Bronchial epithelial cell (primary cell): ENCODE data around the gene C1orf232. TPM values are rescaled to one million over a fixed set of nuclear protein-coding genes. Genes with fewer than 3 reads are reported as not detected.

Source experiments
- DNase-seq: peaks from one replicate; pipeline ENCODE4 v3.0.0-alpha.2; 2010; ENCODE audit warnings: low read depth
- FAIRE-seq: peaks from 2 replicates; lab custom pipeline; 2011; peaks lifted over from hg19 to GRCh38; lab: Jason Lieb, UNC
- H3K27me3 ChIP-seq: 2 replicates; pipeline ENCODE4 v1.5.1; 2011; ENCODE audit warnings: low read length; ENCODE audit not compliant: control insufficient read depth, insufficient read depth
- H3K36me3 ChIP-seq: 2 replicates; pipeline ENCODE4 v1.5.1; 2011; ENCODE audit warnings: low read length; ENCODE audit not compliant: control insufficient read depth, insufficient read depth
- H3K4me3 ChIP-seq: 2 replicates; pipeline ENCODE4 v1.5.1; 2011; ENCODE audit warnings: mild to moderate bottlenecking, low read depth, low read length, control low read depth
- CTCF ChIP-seq: IDR thresholded peaks from 2 replicates; pipeline ENCODE4 v1.5.1; 2011; ENCODE audit warnings: mild to moderate bottlenecking, moderate library complexity, low read length, control low read depth, inconsistent platforms; ENCODE audit not compliant: insufficient read depth, severe bottlenecking
- total RNA-seq: library from RNA; depleted of rRNA; stranded (reverse); fragments of >200 nt; gene quantifications from 2 replicates; pipeline ENCODE4 v1.2.1, GENCODE V29; 2014

C1orf232 gene
- total RNA-seq, 1 donor from 2014 or later, result not detected

DNA sequence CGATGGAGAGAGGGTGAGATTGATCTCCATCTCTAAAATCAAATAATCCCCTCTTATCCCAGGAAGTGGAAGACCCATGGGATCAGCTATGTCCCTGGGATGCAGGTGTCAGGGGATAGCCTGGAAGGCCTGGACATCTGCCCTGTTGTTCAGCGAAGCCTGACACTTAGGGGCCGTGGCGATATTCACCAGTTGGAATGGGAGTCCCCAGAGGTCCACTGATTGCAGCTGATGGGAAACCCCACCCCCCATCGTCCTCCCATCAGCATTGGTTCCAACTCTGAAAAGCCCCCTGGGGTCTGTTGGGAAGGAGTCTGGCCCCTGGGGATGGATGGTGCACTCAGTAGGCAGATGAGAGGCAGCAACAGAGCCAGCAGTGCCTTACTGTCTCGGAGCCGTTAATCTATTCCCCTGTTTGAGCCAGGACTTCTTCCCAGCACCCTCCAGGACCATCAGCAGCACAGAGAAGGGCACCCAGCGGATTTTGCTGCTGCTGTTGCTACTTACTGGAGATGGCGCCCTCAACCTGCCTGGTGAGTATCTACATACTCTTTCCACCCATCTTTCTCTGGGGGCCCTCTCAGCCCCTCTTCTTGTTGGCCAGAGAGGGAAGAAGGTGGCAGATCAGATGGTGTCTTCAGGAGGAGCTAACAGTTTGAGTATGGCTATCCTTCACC lies 35.0 kb upstream of the C1orf232 start:
- Histone ChIP-seq H3K4me3 (no peak overlapping the region), H3K36me3 (no peaks in the 10 kb centered on the region), H3K27me3 (no peaks in the 10 kb centered on the region)
- FAIRE-seq (no peak), DNase-seq (no peak)
- no peak for TF ChIP-seq CTCF

DNA sequence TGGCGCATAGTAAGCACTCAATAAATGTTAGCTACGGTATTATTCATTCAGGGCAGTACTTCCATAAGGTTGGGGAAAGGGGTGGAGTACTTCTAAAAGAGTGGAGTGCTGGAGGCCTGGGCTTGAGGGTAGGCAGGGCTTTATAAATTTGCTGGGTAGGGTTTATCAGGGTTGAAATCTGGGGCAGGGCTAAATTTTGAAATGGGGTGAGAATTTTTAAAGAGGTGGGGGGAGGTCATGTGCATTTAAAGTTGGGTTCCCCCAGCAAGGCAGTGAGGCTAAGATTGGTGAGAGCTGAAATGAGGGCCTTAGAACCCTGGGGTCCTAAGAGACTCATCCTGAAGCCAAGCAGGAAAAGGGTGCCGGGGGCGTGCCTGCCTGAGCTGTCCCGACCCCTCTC lies 31.6 kb upstream of the C1orf232 start:
- DNase-seq (no peak), FAIRE-seq (no peak)
- H3K27me3 ChIP-seq, result no peaks in the 10 kb centered on the region
- no peaks in the 10 kb centered on the region for H3K36me3 ChIP-seq
- TF ChIP-seq CTCF, result no peak
- no peak overlapping the region for H3K4me3 ChIP-seq

- TF ChIP-seq CTCF, result no peak
Observed at GRCh38 chr1:26197813-26198212, 29.1 kb upstream of the C1orf232 start.

GRCh38 chr1:26197301-26197700 lies 28.5 kb upstream of the C1orf232 start:
- FAIRE-seq (no peak), DNase-seq (no peak)
- H3K27me3 ChIP-seq, result no peaks in the 10 kb centered on the region
- no peak overlapping the region for H3K4me3 ChIP-seq
- H3K36me3 ChIP-seq, result no peaks in the 10 kb centered on the region
- no peak for TF ChIP-seq CTCF

More at GRCh38 chr1:26197813-26198212, 29.1 kb upstream of the C1orf232 start:
- Histone ChIP-seq H3K27me3 (no peaks in the 10 kb centered on the region), H3K4me3 (no peak overlapping the region), H3K36me3 (no peaks in the 10 kb centered on the region)
- FAIRE-seq, result no peak
- DNase-seq, result no peak

- Histone ChIP-seq H3K4me3 (no peak overlapping the region), H3K27me3 (no peaks in the 10 kb centered on the region), H3K36me3 (no peaks in the 10 kb centered on the region)
- TF ChIP-seq CTCF, result no peak
- FAIRE-seq, result no peak
- no peak for DNase-seq
Observed at GRCh38 chr1:26195805-26196204, 27.0 kb upstream of the C1orf232 start.

GRCh38 chr1:26191739-26192138 lies 23.0 kb upstream of the C1orf232 start:
- DNase-seq (no peak), FAIRE-seq (no peak)
- no peak for TF ChIP-seq CTCF

More at GRCh38 chr1:26191739-26192138, 23.0 kb upstream of the C1orf232 start:
- no peaks in the 10 kb centered on the region for H3K27me3 ChIP-seq
- H3K36me3 ChIP-seq, result peaks cover 16% of the 10 kb centered on the region
- H3K4me3 ChIP-seq, result no peak overlapping the region
